Psoas muscle (tissue), 8 donors: ENCODE data around the gene TUBA8. TPM values are rescaled to one million over a fixed set of nuclear protein-coding genes. Genes with fewer than 3 reads are reported as not detected.
"Not testable (repeated sequence)": the region's sequence is repeated elsewhere in the genome, so short reads cannot be mapped to it uniquely, and the experiment has no call there.

Experiments
- ATAC-seq, 4 donors: fragments of 200-7000 bp; cut with Tn5 transposase; one replicate each; pipeline ENCODE4 v1.9.1; 2020; ENCODE audit warnings: moderate library complexity in 3 of 4, mild to moderate bottlenecking in 2 of 4
- DNase-seq, 2 donors: peaks; one replicate each; pipeline ENCODE4 v3.0.0-alpha.2; 2020
- H3K27ac ChIP-seq: fragments of 200-600 bp; one replicate; pipeline ENCODE4 v1.8.0; 2022
- H3K27me3 ChIP-seq, 3 donors: fragments of 200-600 bp in 1 of 3; one replicate each; pipeline versions ENCODE4 v1.6.1 to v1.8.0; 2013 to 2022; ENCODE audit warnings: low read length in 2 of 3, mild to moderate bottlenecking in 2 of 3, moderate library complexity in 1 of 3; ENCODE audit not compliant: insufficient read depth in 3 of 3
- H3K36me3 ChIP-seq, 2 donors: fragments of 200-600 bp in 1 of 2; one replicate each; pipeline versions ENCODE4 v1.6.1 to v1.8.0; 2013 to 2022; ENCODE audit warnings: low read depth in 1 of 2, mild to moderate bottlenecking in 1 of 2, moderate library complexity in 1 of 2; ENCODE audit not compliant: insufficient read depth in 1 of 2
- H3K4me1 ChIP-seq: fragments of 200-600 bp; one replicate; pipeline ENCODE4 v1.8.0; 2022
- H3K4me3 ChIP-seq: fragments of 200-600 bp; one replicate; pipeline ENCODE4 v1.8.0; 2022; ENCODE audit warnings: mild to moderate bottlenecking
- H3K9me3 ChIP-seq: fragments of 200-600 bp; one replicate; pipeline ENCODE4 v1.8.0; 2022
- WGBS, 3 donors: extraction: QIAGEN DNeasy Blood & Tissue Kit; methylation state at CpG; one replicate each; pipeline versions ENCODE4 v1.1.6 to v1.1.7; 2013; 5-methylcytosine and 5-hydroxymethylcytosine counted together
- intact Hi-C, 2 donors: fragments of 100-400 bp; cut with DNase I; formaldehyde crosslinking; loops; one replicate each; pipeline versions ENCODE4 v1.11.0 to v1.14.2; 2022
- polyA plus RNA-seq, 3 donors: library from polyadenylated mRNA; stranded (reverse); fragments of 200-250 nt; gene quantifications; one replicate each; pipeline ENCODE4 v1.2.3, GENCODE V29; 2013
- total RNA-seq, 4 donors: library from RNA; stranded (reverse); fragmentation: NEBNext Ultra II Directional in 2 of 4; extraction: Animal tissue kit (Norgen Biotek cat#: 25700) in 2 of 4; gene quantifications; one replicate each; pipeline versions ENCODE4 v1.2.1 to v1.2.4, GENCODE V29; 2021 to 2023
- TF ChIP-seq, protein P1 (sequence below): fragments of 200-600 bp; IDR thresholded peaks from one replicate; pipeline ENCODE4 v1.8.0; 2022; ENCODE audit warnings: antibody characterized with exemption
- donor health status: healthy with polysubstance abuse.
- donor health status: DM: no; HTN: no; CAD: no; lungs with moderate emphysema.
- donor health status: Bipolar disorder and iron deficiency.
- donor health status: healthy.
- donor health status: DM: yes; HTN: yes; CAD: no.
- donor health status: DM: no; HTN: no; CAD: no.
- donor health status: DM: no; HTN: no; CAD: no.
- donor health status: DM: yes; HTN: yes; CAD: no.

Gene TUBA8
- total and polyA plus RNA-seq, 7 donors = 38.8 to 150 (median 115) TPM

DNA sequence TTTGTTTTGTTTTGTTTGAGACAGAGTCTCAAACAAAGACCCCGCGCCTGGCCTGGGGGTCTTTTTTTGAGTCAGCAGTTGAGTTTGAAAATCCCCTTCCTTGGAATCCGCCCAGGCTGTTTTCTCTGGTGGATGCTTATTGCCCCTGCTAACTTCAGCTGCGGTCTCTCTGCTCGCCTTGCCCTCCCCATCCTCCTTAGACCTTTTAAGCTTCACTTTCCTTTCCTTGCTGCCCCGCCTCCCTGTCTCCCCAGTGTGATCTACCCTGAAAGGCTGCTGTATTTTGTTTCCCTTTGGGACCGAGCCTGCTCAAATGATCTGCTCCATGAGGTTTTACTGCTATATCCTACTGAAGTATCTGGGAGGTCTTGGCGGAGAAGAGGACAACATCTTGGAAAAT lies 41.9 kb downstream of the TUBA8 start:
- DNase-seq (no peak), ATAC-seq (no peak)
- Histone ChIP-seq H3K4me3 (no peak overlapping the region), H3K36me3 (no peaks in the 10 kb centered on the region), H3K27me3 (no peaks in the 10 kb centered on the region), H3K9me3 (no peaks in the 10 kb centered on the region), H3K4me1 (peaks cover 5% of the 10 kb centered on the region), H3K27ac (no peak overlapping the region)
- TF ChIP-seq, protein P1, sequence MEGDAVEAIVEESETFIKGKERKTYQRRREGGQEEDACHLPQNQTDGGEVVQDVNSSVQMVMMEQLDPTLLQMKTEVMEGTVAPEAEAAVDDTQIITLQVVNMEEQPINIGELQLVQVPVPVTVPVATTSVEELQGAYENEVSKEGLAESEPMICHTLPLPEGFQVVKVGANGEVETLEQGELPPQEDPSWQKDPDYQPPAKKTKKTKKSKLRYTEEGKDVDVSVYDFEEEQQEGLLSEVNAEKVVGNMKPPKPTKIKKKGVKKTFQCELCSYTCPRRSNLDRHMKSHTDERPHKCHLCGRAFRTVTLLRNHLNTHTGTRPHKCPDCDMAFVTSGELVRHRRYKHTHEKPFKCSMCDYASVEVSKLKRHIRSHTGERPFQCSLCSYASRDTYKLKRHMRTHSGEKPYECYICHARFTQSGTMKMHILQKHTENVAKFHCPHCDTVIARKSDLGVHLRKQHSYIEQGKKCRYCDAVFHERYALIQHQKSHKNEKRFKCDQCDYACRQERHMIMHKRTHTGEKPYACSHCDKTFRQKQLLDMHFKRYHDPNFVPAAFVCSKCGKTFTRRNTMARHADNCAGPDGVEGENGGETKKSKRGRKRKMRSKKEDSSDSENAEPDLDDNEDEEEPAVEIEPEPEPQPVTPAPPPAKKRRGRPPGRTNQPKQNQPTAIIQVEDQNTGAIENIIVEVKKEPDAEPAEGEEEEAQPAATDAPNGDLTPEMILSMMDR = no peak
- intact Hi-C loops = no loop called here
- WGBS, 3 donors = 85 to 95% (median 91%) methylated on average over 8 of the region's 8 CpGs

DNA sequence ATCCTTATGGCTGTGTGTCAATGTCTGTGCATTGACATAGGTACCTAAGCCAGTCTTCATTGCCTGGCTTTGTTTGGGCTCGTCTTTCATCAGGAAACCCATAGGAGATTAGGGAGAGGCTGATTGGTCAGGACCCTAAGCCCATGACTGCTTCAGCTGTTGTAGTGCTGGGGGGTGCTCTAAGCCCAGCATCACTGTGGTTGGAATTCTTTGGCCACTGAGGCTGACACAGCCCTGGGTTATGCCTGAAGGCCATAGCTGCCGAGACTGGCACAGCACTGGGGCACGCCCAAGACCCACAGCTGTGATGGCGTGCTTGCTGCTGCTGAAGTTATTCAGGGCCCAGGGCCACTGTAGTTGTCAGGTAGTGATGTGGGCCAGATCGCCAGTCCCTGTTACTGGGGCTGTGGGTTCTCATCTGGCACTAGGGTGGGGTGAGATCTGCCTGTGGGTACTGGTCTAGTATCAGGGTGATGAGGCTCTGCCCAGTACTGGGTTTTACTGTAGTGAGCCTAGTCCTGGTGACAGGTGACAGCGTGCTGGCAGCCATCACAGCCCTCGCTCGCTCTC lies 44.3 kb downstream of the TUBA8 start:
- ATAC-seq (no peak), DNase-seq (no peak)
- whole genome bisulfite sequencing, 3 donors = 91 to 94% (median 91%) methylated on average over 7 to 8 of the region's 8 CpGs
- intact Hi-C loops = no loop called here
- Histone ChIP-seq H3K4me3 (no peak overlapping the region), H3K36me3 (no peaks in the 10 kb centered on the region), H3K4me1 (peaks cover 5% of the 10 kb centered on the region), H3K27ac (no peak overlapping the region), H3K9me3 (no peaks in the 10 kb centered on the region), H3K27me3 (no peaks in the 10 kb centered on the region)
- TF ChIP-seq, protein P1 = no peak

DNA sequence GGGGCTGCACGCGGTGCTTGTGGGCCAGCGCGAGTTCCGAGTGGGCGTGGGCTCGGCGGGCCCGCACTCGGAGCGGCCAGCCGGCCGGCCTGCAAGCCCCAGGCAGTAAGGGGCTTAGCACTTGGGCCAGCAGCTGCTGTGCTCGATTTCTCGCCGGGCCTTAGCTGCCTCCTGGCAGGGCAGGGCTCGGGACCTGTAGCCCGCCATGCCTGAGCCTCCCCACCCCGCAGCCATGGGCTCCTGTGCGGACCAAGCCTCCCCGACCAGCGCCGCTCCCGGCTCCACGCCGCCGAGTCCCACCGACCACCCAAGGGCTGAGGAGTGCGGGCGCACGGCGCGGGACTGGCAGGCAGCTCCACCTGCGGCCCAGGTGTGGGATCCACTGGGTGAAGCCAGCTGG lies 44.9 kb downstream of the TUBA8 start:
- intact Hi-C loops, H3K36me3 ChIP-seq, H3K4me1 ChIP-seq, H3K27ac ChIP-seq, DNase-seq, H3K27me3 ChIP-seq, H3K4me3 ChIP-seq, H3K9me3 ChIP-seq, ATAC-seq: not testable (repeated sequence)
- WGBS, 3 donors = 94 to 97% (median 97%) methylated on average over 32 to 34 of the region's 34 CpGs

DNA sequence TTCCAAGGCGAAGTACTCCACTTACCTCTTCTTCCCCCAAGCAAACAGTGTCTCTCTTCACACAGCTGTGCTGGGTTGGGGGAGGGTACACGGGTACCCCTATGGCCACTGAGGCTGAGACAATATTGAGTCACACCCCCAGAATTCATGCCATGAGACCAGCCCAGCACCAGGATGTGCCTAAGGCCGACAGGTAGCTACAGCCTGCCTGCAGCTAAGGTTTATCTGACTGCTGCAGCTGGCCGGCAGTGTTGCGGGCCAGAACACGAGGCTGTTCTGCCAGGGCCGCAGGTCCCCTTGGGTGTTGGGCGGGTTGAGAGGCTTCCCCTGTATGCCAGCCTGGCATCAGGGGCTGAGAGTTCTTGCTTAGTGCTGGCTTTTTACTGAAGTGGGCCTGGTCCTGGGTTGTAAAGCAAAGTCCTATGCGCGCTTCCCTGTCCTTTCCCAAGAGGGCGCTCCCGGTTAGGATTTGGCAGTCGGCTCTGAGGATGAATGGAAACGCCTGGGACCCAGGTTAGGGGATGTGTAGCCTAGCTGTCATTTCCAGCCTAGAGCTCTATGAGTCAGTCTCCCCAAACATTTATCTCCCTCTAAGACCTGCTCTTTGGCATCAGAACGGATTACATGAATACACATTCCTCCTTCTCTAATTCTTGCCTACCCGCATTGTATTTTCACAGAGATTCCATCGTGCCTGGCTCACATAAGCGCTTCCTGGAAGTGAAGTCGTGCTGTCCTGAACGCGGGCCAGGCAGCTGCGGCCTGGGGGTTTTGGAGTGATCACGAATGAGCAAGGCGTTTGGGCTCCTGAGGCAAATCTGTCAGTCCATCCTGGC lies 46.5 kb downstream of the TUBA8 start:
- Histone ChIP-seq H3K4me1 (no peaks in the 10 kb centered on the region), H3K4me3 (no peak overlapping the region), H3K27me3 (no peaks in the 10 kb centered on the region), H3K36me3 (no peaks in the 10 kb centered on the region), H3K27ac (peak overlapping the region; percentile 30), H3K9me3 (no peaks in the 10 kb centered on the region)
- ATAC-seq = peak; percentile 61 to 86 (median 78)
- WGBS, 3 donors = 28 to 39% (median 34%) methylated on average over 24 of the region's 24 CpGs
- DNase-seq = peak; percentile 79 to 82
- intact Hi-C loops = no loop called here
- TF ChIP-seq, protein P1 = peak; percentile 53

DNA sequence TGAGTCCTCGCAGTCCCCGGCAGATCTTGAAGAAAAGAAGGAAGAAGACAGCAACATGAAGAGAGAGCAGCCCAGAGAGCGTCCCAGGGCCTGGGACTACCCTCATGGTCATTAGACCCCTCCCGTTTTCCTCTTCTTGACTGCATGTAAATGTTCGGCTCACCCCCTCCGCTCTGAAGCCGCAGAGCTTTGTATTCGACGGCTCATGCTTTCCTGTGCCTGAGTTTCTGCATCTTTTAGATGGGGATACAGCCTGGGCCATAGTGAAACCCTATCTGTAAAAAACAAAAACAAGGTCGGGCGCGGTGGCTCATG lies 47.1 kb downstream of the TUBA8 start:
- DNase-seq = no peak
- no peaks in the 10 kb centered on the region for H3K4me1 ChIP-seq
- 47 to 72% (median 62%) methylated on average over 12 of the region's 12 CpGs for WGBS, 3 donors
- TF ChIP-seq, protein P1 = no peak
- H3K27me3 ChIP-seq = no peaks in the 10 kb centered on the region
- no peaks in the 10 kb centered on the region for H3K9me3 ChIP-seq
- no peak overlapping the region for H3K4me3 ChIP-seq
- H3K27ac ChIP-seq = peak overlapping the region; percentile 30
- no peak for ATAC-seq
- intact Hi-C loops = no loop called here
- H3K36me3 ChIP-seq = no peaks in the 10 kb centered on the region

DNA sequence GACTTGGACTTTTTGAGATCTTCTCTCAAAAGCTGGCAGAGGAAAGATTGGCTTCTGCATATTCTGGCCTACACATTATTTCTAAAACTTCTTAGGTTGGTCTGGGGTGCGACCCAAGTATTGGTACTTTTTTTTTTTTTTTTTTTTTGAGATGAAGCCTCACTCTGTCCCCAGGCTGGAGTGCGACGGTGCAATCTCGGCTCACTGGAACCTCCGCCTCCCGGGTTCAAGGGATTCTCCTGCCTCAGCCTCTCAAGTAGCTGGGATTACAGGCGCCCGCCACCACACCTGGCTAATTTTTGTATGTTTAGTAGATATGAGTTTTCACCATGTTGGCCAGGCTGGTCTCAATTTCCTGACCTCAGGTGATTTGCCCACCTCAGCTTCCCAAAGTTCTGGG lies 50.0 kb downstream of the TUBA8 start:
- H3K9me3 ChIP-seq, H3K36me3 ChIP-seq, H3K27ac ChIP-seq, intact Hi-C loops, ATAC-seq, H3K4me3 ChIP-seq, DNase-seq, H3K4me1 ChIP-seq, H3K27me3 ChIP-seq: not testable (repeated sequence)
- WGBS, 3 donors = 90 to 98% (median 94%) methylated on average over 8 of the region's 8 CpGs

DNA sequence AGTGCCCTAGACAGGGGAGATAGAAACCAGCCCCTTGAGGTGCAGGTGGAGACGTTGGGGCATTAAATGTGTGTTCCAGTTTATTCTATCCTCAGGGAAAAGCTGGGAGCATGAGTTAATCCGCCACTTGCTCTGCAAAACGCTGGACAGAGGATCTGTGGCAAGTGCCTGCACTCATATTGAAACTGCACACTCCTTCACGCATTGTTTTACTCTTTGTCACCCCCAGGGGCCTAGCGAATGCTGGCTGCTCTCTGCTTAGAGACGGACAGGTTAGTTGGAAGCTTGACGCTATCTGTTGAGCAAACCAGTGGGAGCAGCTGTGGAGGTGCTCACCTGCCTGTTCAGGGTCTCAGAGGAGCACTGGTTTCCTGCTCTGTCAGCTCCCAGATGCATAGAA lies 53.2 kb downstream of the TUBA8 start:
- H3K9me3 ChIP-seq, H3K27me3 ChIP-seq, H3K36me3 ChIP-seq, DNase-seq, H3K4me1 ChIP-seq, intact Hi-C loops, ATAC-seq, H3K27ac ChIP-seq, H3K4me3 ChIP-seq: not testable (repeated sequence)
- WGBS, 3 donors = 80 to 85% (median 83%) methylated on average over 7 of the region's 7 CpGs

DNA sequence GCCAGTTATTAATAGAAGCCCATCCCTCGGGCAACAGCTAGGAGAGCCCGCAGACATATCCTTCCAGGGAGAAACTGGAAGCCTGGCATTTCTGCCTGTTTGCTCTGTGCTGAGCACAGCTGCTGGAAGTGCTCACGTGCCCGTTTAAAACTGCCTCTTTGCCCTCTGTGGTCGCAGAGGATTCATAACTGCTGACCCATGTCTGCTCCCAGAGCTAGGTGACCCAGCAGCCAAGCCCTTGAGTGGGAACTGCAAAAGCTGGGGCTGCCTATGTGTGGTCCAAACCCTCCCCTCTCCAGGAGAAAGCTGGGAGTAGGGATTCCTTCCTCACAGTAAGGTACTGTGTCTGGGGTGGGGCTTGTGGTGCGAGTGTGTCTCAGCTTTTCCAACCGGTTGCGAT lies 54.0 kb downstream of the TUBA8 start:
- H3K4me3 ChIP-seq = not testable (repeated sequence)

More for the DNA sequence above, 54.0 kb downstream of the TUBA8 start:
- H3K9me3 ChIP-seq, H3K36me3 ChIP-seq, DNase-seq, H3K4me1 ChIP-seq, H3K27me3 ChIP-seq, H3K27ac ChIP-seq, intact Hi-C loops: not testable (repeated sequence)
- peak in 3 of 4 donors; percentile 40 to 75 (median 63) for ATAC-seq
- 37 to 57% (median 50%) methylated on average over 8 of the region's 8 CpGs for WGBS, 3 donors
